Mesendoderm (in vitro differentiated cells): ENCODE measurements around the gene SEMA5B.

Experiments
- DNase-seq: peaks from one replicate; pipeline ENCODE4 v3.0.0; 2013
- H2AK5ac ChIP-seq: 2 replicates; pipeline ENCODE4 v1.6.1; 2013; ENCODE audit warnings: low read length, inconsistent platforms
- H2BK120ac ChIP-seq: 2 replicates; pipeline ENCODE4 v1.6.1; 2013; ENCODE audit warnings: low read depth, mild to moderate bottlenecking, low read length, moderate library complexity, mixed read lengths
- H2BK15ac ChIP-seq: replicated peaks from 2 replicates; pipeline ENCODE4 v1.6.1; 2013; ENCODE audit warnings: low read depth, mild to moderate bottlenecking, moderate library complexity
- H2BK5ac ChIP-seq: 2 replicates; pipeline ENCODE4 v1.6.1; 2013; ENCODE audit warnings: low read length, inconsistent platforms
- H3K18ac ChIP-seq: 2 replicates; pipeline ENCODE4 v1.6.1; 2013; ENCODE audit warnings: mild to moderate bottlenecking, low read length, mixed read lengths
- H3K23ac ChIP-seq: one replicate; pipeline ENCODE4 v1.6.1; 2013; ENCODE audit warnings: low read length
- H3K27ac ChIP-seq: 2 replicates; pipeline ENCODE4 v1.5.1; 2013; ENCODE audit warnings: low read depth, mild to moderate bottlenecking, inconsistent platforms, low read length, moderate library complexity
- H3K27me3 ChIP-seq: 2 replicates; pipeline ENCODE4 v1.6.1; 2013; ENCODE audit warnings: low read length, control low read depth, mild to moderate bottlenecking, inconsistent platforms; ENCODE audit not compliant: insufficient read depth, poor library complexity
- H3K36me3 ChIP-seq: 2 replicates; pipeline ENCODE4 v1.6.1; 2013; ENCODE audit warnings: low read length, inconsistent platforms; ENCODE audit not compliant: control insufficient read depth, insufficient read depth
- H3K4ac ChIP-seq: one replicate; pipeline ENCODE4 v1.6.1; 2013; ENCODE audit warnings: low read depth, mild to moderate bottlenecking, low read length, moderate library complexity
- H3K4me1 ChIP-seq: 2 replicates; pipeline ENCODE4 v1.6.1; 2013; ENCODE audit warnings: low read depth, low read length, inconsistent platforms; ENCODE audit not compliant: control insufficient read depth
- H3K4me2 ChIP-seq: 2 replicates; pipeline ENCODE4 v1.6.1; 2013; ENCODE audit warnings: low read length
- H3K4me3 ChIP-seq: 2 replicates; pipeline ENCODE4 v1.5.1; 2013; ENCODE audit warnings: mild to moderate bottlenecking, low read length
- H3K56ac ChIP-seq: one replicate; pipeline ENCODE4 v1.6.1; 2013; ENCODE audit warnings: low read length
- H3K79me1 ChIP-seq: 2 replicates; pipeline ENCODE4 v1.6.1; 2013; ENCODE audit warnings: low read length, inconsistent platforms
- H3K79me2 ChIP-seq: 2 replicates; pipeline ENCODE4 v1.6.1; 2013; ENCODE audit warnings: mild to moderate bottlenecking, low read length; ENCODE audit not compliant: control insufficient read depth, insufficient read depth
- H3K9ac ChIP-seq: 2 replicates; pipeline ENCODE4 v1.6.1; 2013; ENCODE audit warnings: low read length, inconsistent platforms
- H4K5ac ChIP-seq: one replicate; pipeline ENCODE4 v1.6.1; 2013; ENCODE audit warnings: low read length
- H4K8ac ChIP-seq: one replicate; pipeline ENCODE4 v1.6.1; 2013; ENCODE audit warnings: low read depth, mild to moderate bottlenecking, control low read depth, low read length, moderate library complexity
- WGBS: extraction: QIAGEN DNeasy Blood & Tissue Kit; methylation state at CpG from one replicate; pipeline ENCODE4 v1.1.7; 2013; ENCODE audit warnings: low lambda C conversion rate, missing lambda C conversion rate; ENCODE audit not compliant: insufficient coverage; ENCODE audit errors: extremely low coverage; 5-methylcytosine and 5-hydroxymethylcytosine counted together

SEMA5B gene

DNA sequence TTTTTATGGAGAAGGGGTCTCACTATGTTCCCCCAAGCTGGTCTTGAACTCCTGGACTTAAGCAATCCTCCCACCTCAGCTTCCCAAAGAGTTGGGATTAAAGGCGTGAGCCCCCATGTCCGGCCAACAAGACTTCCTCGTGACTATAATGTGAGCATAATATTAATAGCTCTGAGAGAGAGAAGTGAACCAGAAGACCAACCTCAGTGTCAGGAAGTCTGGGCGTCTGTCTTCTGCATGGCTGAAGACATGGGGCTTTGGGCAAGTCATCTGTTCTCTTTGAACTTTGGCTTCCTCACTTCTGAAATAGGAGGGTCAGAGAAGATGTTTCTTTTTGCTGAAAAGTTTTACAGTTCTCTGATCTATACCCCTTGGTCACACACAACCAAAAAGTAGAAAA lies 140.6 kb downstream of the SEMA5B start:
- Histone ChIP-seq H3K4me2 (no peak overlapping the region), H3K23ac (no peak overlapping the region), H3K4me1 (peaks cover 2% of the 10 kb centered on the region), H4K5ac (no peak overlapping the region), H2AK5ac (no peak overlapping the region), H3K56ac (no peak overlapping the region), H4K8ac (no peak overlapping the region), H3K79me2 (no peaks in the 10 kb centered on the region), H3K27ac (no peak overlapping the region), H2BK120ac (no peak overlapping the region), H3K4ac (no peak overlapping the region), H3K36me3 (no peaks in the 10 kb centered on the region), H2BK5ac (no peak overlapping the region), H3K27me3 (no peaks in the 10 kb centered on the region), H2BK15ac (no peak overlapping the region), H3K18ac (no peak overlapping the region), H3K79me1 (no peaks in the 10 kb centered on the region), H3K4me3 (no peak overlapping the region), H3K9ac (no peak overlapping the region)
- DNase-seq: no peak
- no CpG with 5 or more reads among the region's 4 CpGs for WGBS

DNA sequence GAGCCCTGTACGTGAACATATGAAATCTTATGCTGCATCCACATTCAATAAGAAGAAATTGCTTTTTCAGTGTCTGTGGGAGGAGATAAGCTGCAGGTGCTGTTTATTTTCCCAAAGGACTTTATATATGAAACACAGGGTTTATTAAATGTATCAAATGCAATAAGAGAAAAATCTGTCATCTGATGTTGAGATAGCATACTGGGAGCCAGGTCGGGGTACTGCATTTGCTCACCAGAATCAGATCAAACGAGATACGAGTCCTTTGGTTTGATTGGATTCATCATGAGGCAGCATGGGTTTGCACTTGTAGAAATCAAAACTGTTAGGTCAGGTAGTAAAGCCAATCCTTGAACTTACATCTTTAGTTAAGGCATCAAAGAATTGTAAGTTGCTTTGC lies 141.3 kb downstream of the SEMA5B start:
- no peak overlapping the region for H3K23ac ChIP-seq
- no peak overlapping the region for H4K8ac ChIP-seq
- no peak overlapping the region for H4K5ac ChIP-seq
- no peak overlapping the region for H3K27ac ChIP-seq
- H3K9ac ChIP-seq: no peak overlapping the region
- no peak overlapping the region for H2AK5ac ChIP-seq
- H3K79me1 ChIP-seq: no peaks in the 10 kb centered on the region
- H2BK120ac ChIP-seq: no peak overlapping the region
- no peak for DNase-seq
- H3K18ac ChIP-seq: no peak overlapping the region
- H3K4ac ChIP-seq: no peak overlapping the region
- H3K79me2 ChIP-seq: no peaks in the 10 kb centered on the region
- H3K4me1 ChIP-seq: peaks cover 2% of the 10 kb centered on the region
- no peak overlapping the region for H3K4me3 ChIP-seq
- H3K56ac ChIP-seq: no peak overlapping the region
- no CpG with 5 or more reads among the region's 4 CpGs for WGBS
- H3K4me2 ChIP-seq: no peak overlapping the region
- H2BK15ac ChIP-seq: no peak overlapping the region
- H3K27me3 ChIP-seq: no peaks in the 10 kb centered on the region
- H2BK5ac ChIP-seq: no peak overlapping the region
- H3K36me3 ChIP-seq: no peaks in the 10 kb centered on the region

GRCh38 chr3:122882361-122882947 lies 145.1 kb downstream of the SEMA5B start:
- Histone ChIP-seq H3K4me3 (no peak overlapping the region), H3K18ac (no peak overlapping the region), H3K4ac (no peak overlapping the region), H3K79me1 (no peaks in the 10 kb centered on the region), H3K79me2 (no peaks in the 10 kb centered on the region), H3K23ac (no peak overlapping the region), H3K56ac (no peak overlapping the region), H3K27ac (no peak overlapping the region), H2BK5ac (no peak overlapping the region), H2AK5ac (no peak overlapping the region), H4K8ac (no peak overlapping the region), H3K4me2 (no peak overlapping the region), H3K27me3 (no peaks in the 10 kb centered on the region), H2BK15ac (no peak overlapping the region), H2BK120ac (no peak overlapping the region), H4K5ac (no peak overlapping the region), H3K9ac (no peak overlapping the region), H3K36me3 (no peaks in the 10 kb centered on the region), H3K4me1 (no peaks in the 10 kb centered on the region)
- WGBS: no CpG with 5 or more reads among the region's 2 CpGs
- no peak for DNase-seq

DNA sequence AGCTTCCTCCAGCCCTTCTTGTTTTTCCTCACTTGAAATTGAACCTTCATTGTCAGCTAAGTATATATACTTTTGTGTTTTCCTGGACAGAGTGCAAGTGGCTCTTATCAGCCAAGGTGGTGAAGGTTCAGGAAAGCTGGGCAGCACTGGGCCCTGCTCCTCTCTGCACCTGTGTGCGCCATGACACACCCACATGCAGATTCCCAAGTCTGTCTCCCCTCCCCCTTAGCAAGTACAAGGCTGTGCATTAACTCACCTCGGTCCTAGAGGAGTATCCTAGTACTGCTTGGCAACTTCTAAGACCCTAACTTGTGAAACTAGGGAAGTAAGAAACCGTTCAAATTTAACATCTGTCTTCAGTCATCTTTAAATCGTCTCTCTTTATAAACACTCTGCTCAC lies 146.9 kb downstream of the SEMA5B start:
- Histone ChIP-seq H3K79me1 (no peaks in the 10 kb centered on the region), H3K4me3 (no peak overlapping the region), H3K4ac (no peak overlapping the region), H4K8ac (no peak overlapping the region), H3K56ac (no peak overlapping the region), H3K23ac (no peak overlapping the region), H2AK5ac (no peak overlapping the region), H2BK5ac (no peak overlapping the region), H3K9ac (no peak overlapping the region), H2BK15ac (no peak overlapping the region), H3K4me1 (no peaks in the 10 kb centered on the region), H4K5ac (no peak overlapping the region), H3K36me3 (no peaks in the 10 kb centered on the region), H3K27me3 (no peaks in the 10 kb centered on the region), H3K4me2 (no peak overlapping the region), H2BK120ac (no peak overlapping the region), H3K27ac (no peak overlapping the region), H3K79me2 (no peaks in the 10 kb centered on the region), H3K18ac (no peak overlapping the region)
- DNase-seq: peak; percentile 42
- no CpG with 5 or more reads among the region's 4 CpGs for WGBS

DNA sequence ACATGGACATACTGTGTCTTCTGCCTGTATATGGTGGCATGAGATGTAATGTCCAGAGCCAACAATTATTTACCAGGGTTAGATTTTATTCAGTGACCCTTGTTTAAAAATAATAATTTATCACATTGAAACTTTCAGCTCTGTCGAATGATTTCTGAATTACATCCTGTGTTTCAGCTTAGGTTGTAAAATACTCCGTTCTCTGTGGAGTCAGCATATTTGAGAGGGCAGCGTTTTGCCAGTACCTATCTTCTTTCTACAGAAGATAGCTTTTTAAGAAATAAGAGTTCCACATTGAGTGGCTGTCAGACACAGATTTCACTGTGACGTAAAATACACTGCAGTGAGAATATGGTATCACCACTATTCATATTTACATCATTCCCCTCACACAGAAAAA lies 147.4 kb downstream of the SEMA5B start:
- Histone ChIP-seq H2BK5ac (no peak overlapping the region), H3K4me2 (no peak overlapping the region), H3K4me1 (no peaks in the 10 kb centered on the region), H3K79me1 (no peaks in the 10 kb centered on the region), H3K9ac (no peak overlapping the region), H3K36me3 (no peaks in the 10 kb centered on the region), H3K4me3 (no peak overlapping the region), H3K4ac (no peak overlapping the region), H2BK120ac (no peak overlapping the region), H3K27me3 (no peaks in the 10 kb centered on the region), H3K18ac (no peak overlapping the region), H4K5ac (no peak overlapping the region), H4K8ac (no peak overlapping the region), H3K79me2 (no peaks in the 10 kb centered on the region), H3K23ac (no peak overlapping the region), H3K56ac (no peak overlapping the region), H3K27ac (no peak overlapping the region), H2AK5ac (no peak overlapping the region), H2BK15ac (no peak overlapping the region)
- no peak for DNase-seq
- no CpG with 5 or more reads among the region's 4 CpGs for WGBS

DNA sequence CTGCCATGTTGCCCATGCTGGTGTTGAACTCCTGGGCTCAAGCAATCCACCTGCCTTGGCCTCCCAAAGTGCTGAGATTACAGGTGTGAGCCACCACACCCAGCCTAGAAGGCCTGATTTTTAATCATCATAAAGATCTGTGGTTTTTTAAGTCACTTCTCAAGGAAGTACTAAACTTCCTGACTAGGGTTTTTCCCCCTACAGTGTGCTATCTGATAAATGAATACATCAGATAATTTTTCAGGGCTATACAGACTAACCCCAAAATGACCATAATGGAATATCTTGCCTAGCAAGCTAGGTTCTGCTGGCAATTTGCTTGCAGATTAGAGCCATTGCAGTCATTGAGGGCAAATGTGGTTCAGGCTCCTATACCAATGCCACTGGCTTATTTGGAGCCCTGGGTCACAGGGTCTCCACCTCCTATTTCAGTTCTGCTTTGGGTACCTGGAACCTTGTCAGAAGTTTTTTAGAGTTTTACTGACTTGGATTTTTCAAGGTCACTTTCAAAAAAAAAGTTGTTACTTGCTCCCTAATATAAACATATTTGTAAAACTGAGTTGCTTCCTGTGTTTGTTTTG lies 151.9 kb downstream of the SEMA5B start:
- H4K5ac ChIP-seq: no peak overlapping the region
- no peaks in the 10 kb centered on the region for H3K4me1 ChIP-seq
- no peaks in the 10 kb centered on the region for H3K36me3 ChIP-seq
- H3K4me3 ChIP-seq: no peak overlapping the region
- no peaks in the 10 kb centered on the region for H3K27me3 ChIP-seq
- no peak overlapping the region for H2BK15ac ChIP-seq
- H3K79me1 ChIP-seq: no peaks in the 10 kb centered on the region
- no peak for DNase-seq
- H2BK120ac ChIP-seq: no peak overlapping the region
- no peak overlapping the region for H3K4ac ChIP-seq
- no peak overlapping the region for H3K56ac ChIP-seq
- no peak overlapping the region for H2BK5ac ChIP-seq
- no peak overlapping the region for H3K23ac ChIP-seq
- H3K79me2 ChIP-seq: no peaks in the 10 kb centered on the region
- H3K27ac ChIP-seq: no peak overlapping the region
- H3K9ac ChIP-seq: no peak overlapping the region
- H3K4me2 ChIP-seq: no peak overlapping the region
- no peak overlapping the region for H4K8ac ChIP-seq
- no peak overlapping the region for H2AK5ac ChIP-seq
- H3K18ac ChIP-seq: no peak overlapping the region
